HG03342 (cell line): Measurements from ENCODE around the gene SPSB3.
"Not testable (repeated sequence)": the region's sequence is repeated elsewhere in the genome, so short reads cannot be mapped to it uniquely, and the experiment has no call there.

ENCODE experiments used
- ATAC-seq: cut with Tn5 transposase; IDR thresholded peaks from one replicate; pipeline ENCODE4 v1.9.1; 2021; ENCODE audit warnings: mild to moderate bottlenecking, moderate library complexity; ENCODE audit not compliant: unreplicated experiment

SPSB3 gene

GRCh38 chr16:1744338-1744840 is 38.0 kb downstream of the SPSB3 start:
- ATAC-seq: no peak

GRCh38 chr16:1743376-1744337 is 38.7 kb downstream of the SPSB3 start:
- no peak for ATAC-seq

GRCh38 chr16:1741553-1742165 is 40.7 kb downstream of the SPSB3 start:
- ATAC-seq: no peak

- ATAC-seq: no peak
Measured at GRCh38 chr16:1740781-1741490, 41.4 kb downstream of the SPSB3 start.

- no peak for ATAC-seq
Measured at GRCh38 chr16:1740234-1740633, 42.1 kb downstream of the SPSB3 start.

- ATAC-seq: no peak
Measured at GRCh38 chr16:1734816-1735215, 47.6 kb downstream of the SPSB3 start.

GRCh38 chr16:1734123-1734522 is 48.2 kb downstream of the SPSB3 start:
- ATAC-seq: no peak

GRCh38 chr16:1732551-1732987 is 49.8 kb downstream of the SPSB3 start:
- ATAC-seq: not testable (repeated sequence)

GRCh38 chr16:1732071-1732470 is 50.3 kb downstream of the SPSB3 start:
- no peak for ATAC-seq

- no peak for ATAC-seq
Measured at GRCh38 chr16:1731603-1732002, 50.8 kb downstream of the SPSB3 start.

GRCh38 chr16:1731073-1731472 is 51.3 kb downstream of the SPSB3 start:
- no peak for ATAC-seq

- ATAC-seq: no peak
Measured at GRCh38 chr16:1729445-1729844, 52.9 kb downstream of the SPSB3 start.

- no peak for ATAC-seq
Measured at GRCh38 chr16:1729026-1729425, 53.3 kb downstream of the SPSB3 start.

GRCh38 chr16:1727651-1728624 is 54.4 kb downstream of the SPSB3 start:
- ATAC-seq: no peak
